Nephron progenitor cell (in vitro differentiated cells): ENCODE data around the gene LECT2.

ENCODE experiments used
- DNase-seq: peaks from one replicate; pipeline ENCODE4 v3.0.0; 2021
- H3K27ac Mint-ChIP-seq: 2 replicates; pipeline ENCODE4 v1.8.0; 2021; ENCODE audit warnings: mild to moderate bottlenecking, moderate library complexity, mixed read lengths
- H3K27me3 Mint-ChIP-seq: 2 replicates; pipeline ENCODE4 v1.8.0; 2021; ENCODE audit warnings: mild to moderate bottlenecking, low read depth, mixed read lengths; ENCODE audit not compliant: poor library complexity
- H3K36me3 Mint-ChIP-seq: 2 replicates; pipeline ENCODE4 v1.8.0; 2021; ENCODE audit warnings: low read depth, mixed read lengths
- H3K4me1 Mint-ChIP-seq: 2 replicates; pipeline ENCODE4 v1.8.0; 2021; ENCODE audit warnings: mixed read lengths
- H3K4me3 Mint-ChIP-seq: 2 replicates; pipeline ENCODE4 v1.8.0; 2021; ENCODE audit warnings: mild to moderate bottlenecking, moderate library complexity, mixed read lengths
- H3K9me3 Mint-ChIP-seq: 2 replicates; pipeline ENCODE4 v1.8.0; 2021; ENCODE audit warnings: mild to moderate bottlenecking, moderate library complexity, mixed read lengths
- TF ChIP-seq, protein P1 (sequence below): fragments of 200-600 bp; sonication (generic); IDR thresholded peaks from 2 replicates; pipeline ENCODE4 v1.5.0; 2021; ENCODE audit warnings: antibody characterized with exemption

The LECT2 gene

DNA sequence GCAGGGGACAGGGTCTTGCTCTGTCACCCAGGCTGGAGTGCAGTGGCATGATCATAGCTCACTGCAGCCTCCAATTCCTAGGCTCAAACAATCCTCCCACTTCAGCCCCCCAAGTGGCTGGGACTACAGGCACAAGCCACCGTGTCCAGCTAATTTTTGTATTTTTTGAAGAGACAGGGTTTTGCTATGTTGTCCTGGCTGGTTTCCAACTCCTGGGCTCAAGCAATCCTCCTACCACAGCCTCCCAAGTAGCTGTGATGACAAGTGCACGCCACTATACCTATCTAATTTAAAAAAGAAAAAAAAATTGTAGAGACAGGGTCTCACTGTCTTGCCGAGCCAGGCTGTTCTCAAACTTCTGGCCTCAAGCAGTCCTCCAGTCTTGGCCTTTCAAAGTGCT lies 31.6 kb upstream of the LECT2 start:
- Mint-ChIP-seq H3K4me1 (peaks cover 6% of the 10 kb centered on the region), H3K27ac (no peak overlapping the region), H3K36me3 (no peaks in the 10 kb centered on the region), H3K4me3 (no peak overlapping the region), H3K9me3 (peaks cover 20% of the 10 kb centered on the region), H3K27me3 (peaks cover 3% of the 10 kb centered on the region)
- TF ChIP-seq, protein P1, sequence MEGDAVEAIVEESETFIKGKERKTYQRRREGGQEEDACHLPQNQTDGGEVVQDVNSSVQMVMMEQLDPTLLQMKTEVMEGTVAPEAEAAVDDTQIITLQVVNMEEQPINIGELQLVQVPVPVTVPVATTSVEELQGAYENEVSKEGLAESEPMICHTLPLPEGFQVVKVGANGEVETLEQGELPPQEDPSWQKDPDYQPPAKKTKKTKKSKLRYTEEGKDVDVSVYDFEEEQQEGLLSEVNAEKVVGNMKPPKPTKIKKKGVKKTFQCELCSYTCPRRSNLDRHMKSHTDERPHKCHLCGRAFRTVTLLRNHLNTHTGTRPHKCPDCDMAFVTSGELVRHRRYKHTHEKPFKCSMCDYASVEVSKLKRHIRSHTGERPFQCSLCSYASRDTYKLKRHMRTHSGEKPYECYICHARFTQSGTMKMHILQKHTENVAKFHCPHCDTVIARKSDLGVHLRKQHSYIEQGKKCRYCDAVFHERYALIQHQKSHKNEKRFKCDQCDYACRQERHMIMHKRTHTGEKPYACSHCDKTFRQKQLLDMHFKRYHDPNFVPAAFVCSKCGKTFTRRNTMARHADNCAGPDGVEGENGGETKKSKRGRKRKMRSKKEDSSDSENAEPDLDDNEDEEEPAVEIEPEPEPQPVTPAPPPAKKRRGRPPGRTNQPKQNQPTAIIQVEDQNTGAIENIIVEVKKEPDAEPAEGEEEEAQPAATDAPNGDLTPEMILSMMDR: no peak
- DNase-seq: no peak

GRCh38 chr5:135985951-135986350 lies 31.2 kb upstream of the LECT2 start:
- H3K9me3 Mint-ChIP-seq: peaks cover 20% of the 10 kb centered on the region
- H3K36me3 Mint-ChIP-seq: no peaks in the 10 kb centered on the region
- H3K4me1 Mint-ChIP-seq: peaks cover 6% of the 10 kb centered on the region
- H3K4me3 Mint-ChIP-seq: no peak overlapping the region
- DNase-seq: no peak
- TF ChIP-seq, protein P1: no peak
- H3K27me3 Mint-ChIP-seq: peaks cover 3% of the 10 kb centered on the region
- H3K27ac Mint-ChIP-seq: no peak overlapping the region

- Mint-ChIP-seq H3K9me3 (peaks cover 12% of the 10 kb centered on the region), H3K36me3 (no peaks in the 10 kb centered on the region), H3K4me1 (no peaks in the 10 kb centered on the region), H3K27ac (no peak overlapping the region), H3K27me3 (peaks cover 6% of the 10 kb centered on the region), H3K4me3 (no peak overlapping the region)
- TF ChIP-seq, protein P1: no peak
- DNase-seq: no peak
Measured at GRCh38 chr5:135980620-135981019, 25.8 kb upstream of the LECT2 start.

GRCh38 chr5:135979510-135979909 lies 24.7 kb upstream of the LECT2 start:
- Mint-ChIP-seq H3K4me1 (no peaks in the 10 kb centered on the region), H3K4me3 (no peak overlapping the region), H3K9me3 (peaks cover 12% of the 10 kb centered on the region), H3K36me3 (no peaks in the 10 kb centered on the region), H3K27ac (no peak overlapping the region), H3K27me3 (peaks cover 6% of the 10 kb centered on the region)
- DNase-seq: no peak
- TF ChIP-seq, protein P1: no peak

- no peak overlapping the region for H3K27ac Mint-ChIP-seq
- no peak for DNase-seq
- H3K9me3 Mint-ChIP-seq: peaks cover 8% of the 10 kb centered on the region
- H3K27me3 Mint-ChIP-seq: peaks cover 6% of the 10 kb centered on the region
- TF ChIP-seq, protein P1: no peak
- H3K4me3 Mint-ChIP-seq: no peak overlapping the region
- H3K4me1 Mint-ChIP-seq: no peaks in the 10 kb centered on the region
- H3K36me3 Mint-ChIP-seq: no peaks in the 10 kb centered on the region
Measured at GRCh38 chr5:135978993-135979392, 24.2 kb upstream of the LECT2 start.

- Mint-ChIP-seq H3K27ac (no peak overlapping the region), H3K9me3 (peaks cover 8% of the 10 kb centered on the region), H3K27me3 (peaks cover 6% of the 10 kb centered on the region), H3K36me3 (no peaks in the 10 kb centered on the region), H3K4me3 (no peak overlapping the region), H3K4me1 (no peaks in the 10 kb centered on the region)
- TF ChIP-seq, protein P1: no peak
- DNase-seq: no peak
Measured at GRCh38 chr5:135978212-135978631, 23.4 kb upstream of the LECT2 start.
